WTC11 (cell line): ENCODE measurements around the gene NPY1R. TPM values are rescaled to one million over a fixed set of nuclear protein-coding genes. Genes with fewer than 3 reads are reported as not detected.

Experiments
- ATF1 ChIP-seq: sonication (generic); formaldehyde crosslinking; IDR thresholded peaks from 2 replicates; pipeline ENCODE4 v1.8.1; 2023; ENCODE audit warnings: mild to moderate bottlenecking, moderate library complexity, missing genetic modification reagents
- E2F5 ChIP-seq: sonication (generic); formaldehyde crosslinking; IDR thresholded peaks from 2 replicates; pipeline ENCODE4 v1.8.1; 2022; ENCODE audit warnings: mild to moderate bottlenecking, moderate library complexity, missing genetic modification reagents
- ETV6 ChIP-seq: sonication (generic); formaldehyde crosslinking; IDR thresholded peaks from 2 replicates; pipeline ENCODE4 v1.8.1; 2022; ENCODE audit warnings: mild to moderate bottlenecking, missing genetic modification reagents
- HMGXB4 ChIP-seq: sonication (generic); formaldehyde crosslinking; IDR thresholded peaks from 2 replicates; pipeline ENCODE4 v1.8.1; 2023; ENCODE audit warnings: mild to moderate bottlenecking, moderate library complexity, missing genetic modification reagents
- KAT7 ChIP-seq: sonication (generic); formaldehyde crosslinking; IDR thresholded peaks from 2 replicates; pipeline ENCODE4 v1.8.1; 2023; ENCODE audit warnings: missing genetic modification reagents, mild to moderate bottlenecking, borderline replicate concordance
- SP1 ChIP-seq: sonication (generic); formaldehyde crosslinking; conservative IDR thresholded peaks from 2 replicates; pipeline ENCODE4 v1.8.1; 2022; ENCODE audit warnings: missing genetic modification reagents
- TP53 ChIP-seq: sonication (generic); formaldehyde crosslinking; IDR thresholded peaks from 2 replicates; pipeline ENCODE4 v1.8.1; 2023; ENCODE audit warnings: mild to moderate bottlenecking, missing genetic modification reagents
- ZNF317 ChIP-seq: sonication (generic); formaldehyde crosslinking; IDR thresholded peaks from 2 replicates; pipeline ENCODE4 v1.8.1; 2023; ENCODE audit warnings: low read depth, mild to moderate bottlenecking, moderate library complexity, missing genetic modification reagents, borderline replicate concordance
- ZNF512 ChIP-seq: sonication (generic); formaldehyde crosslinking; IDR thresholded peaks from 2 replicates; pipeline ENCODE4 v1.8.1; 2022; ENCODE audit warnings: missing genetic modification reagents, borderline replicate concordance
- total RNA-seq: library from RNA; stranded (reverse); gene quantifications from 3 replicates; pipeline ENCODE4 v1.2.3, GENCODE V29; 2021
- TF ChIP-seq, protein P1 (sequence below): sonication (generic); formaldehyde crosslinking; IDR thresholded peaks from 2 replicates; pipeline ENCODE4 v1.8.0; 2023; ENCODE audit warnings: missing genetic modification reagents, mild to moderate bottlenecking, borderline replicate concordance
- TF ChIP-seq, protein P2 (sequence below): sonication (generic); formaldehyde crosslinking; IDR thresholded peaks from 2 replicates; pipeline ENCODE4 v1.8.0; 2022; ENCODE audit warnings: mild to moderate bottlenecking, missing genetic modification reagents
- TF ChIP-seq, protein P3 (sequence below): sonication (generic); formaldehyde crosslinking; conservative IDR thresholded peaks from 2 replicates; pipeline ENCODE4 v1.8.1; 2023; ENCODE audit warnings: mild to moderate bottlenecking, low read depth, missing genetic modification reagents, moderate library complexity
- TF ChIP-seq, protein P4 (sequence below): sonication (generic); formaldehyde crosslinking; IDR thresholded peaks from 2 replicates; pipeline ENCODE4 v1.8.1; 2023; ENCODE audit warnings: mild to moderate bottlenecking, missing genetic modification reagents, borderline replicate concordance
- TF ChIP-seq, protein P5 (sequence below): sonication (generic); formaldehyde crosslinking; IDR thresholded peaks from 2 replicates; pipeline ENCODE4 v1.8.0; 2022; ENCODE audit warnings: mild to moderate bottlenecking, missing genetic modification reagents
- TF ChIP-seq, protein P6 (sequence below): sonication (generic); formaldehyde crosslinking; IDR thresholded peaks from 2 replicates; pipeline ENCODE4 v1.8.1; 2023; ENCODE audit warnings: mild to moderate bottlenecking, missing genetic modification reagents, moderate library complexity
- TF ChIP-seq, protein P7 (sequence below): fragments of 250-450 bp; sonication (Bioruptor Pico); IDR thresholded peaks from 2 replicates; pipeline ENCODE4 v2.1.2; 2022; ENCODE audit warnings: mild to moderate bottlenecking, moderate library complexity

NPY1R gene
- total RNA-seq, 1 experiment from 2014 or later: 18.0 TPM

DNA sequence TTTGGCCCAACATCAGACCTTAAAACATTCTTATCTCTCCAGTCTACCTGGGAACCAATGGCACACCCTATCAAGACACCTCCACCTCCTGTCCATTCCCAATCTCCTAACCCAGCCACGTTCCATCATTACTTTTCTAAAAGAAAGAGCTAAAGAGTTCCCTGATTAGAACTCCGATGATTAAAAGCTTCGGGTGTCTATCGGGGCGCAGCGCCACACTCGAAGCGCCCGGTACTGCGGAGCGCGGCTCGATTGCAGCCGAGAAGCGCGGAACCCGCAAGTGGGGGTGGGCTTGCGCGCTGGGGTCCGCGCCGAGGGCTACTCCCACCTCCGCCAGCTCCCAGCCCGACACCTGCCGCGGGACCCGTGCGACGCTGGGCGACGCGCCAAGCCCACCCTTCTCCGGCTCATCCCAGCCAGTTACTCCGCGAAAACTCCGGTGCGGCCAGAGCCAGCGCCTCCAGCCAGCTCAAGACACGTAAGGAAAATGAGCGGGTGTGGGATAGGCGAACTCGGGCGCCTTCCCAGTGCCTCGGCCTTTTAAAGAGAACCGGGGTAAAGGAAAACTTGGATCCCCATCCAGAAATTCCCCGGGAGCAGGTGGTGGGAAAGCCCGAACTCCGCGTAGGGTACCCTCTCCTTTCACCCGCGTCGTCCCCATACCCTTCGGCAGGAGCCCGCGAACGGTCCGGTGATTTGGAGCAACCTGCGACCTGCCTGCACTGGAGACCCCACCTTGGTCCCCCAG lies 593 bp downstream of the NPY1R start (continued):
- TF ChIP-seq E2F5 (CRISPR knock-in tag) (no peak), ETV6 (CRISPR knock-in tag) (no peak), ZNF512 (CRISPR knock-in tag) (no peak), SP1 (peak; percentile 32), ZNF317 (CRISPR knock-in tag) (no peak), TP53 (CRISPR knock-in tag) (peak; percentile 61; the same call in 1 of the 2 replicates), HMGXB4 (CRISPR knock-in tag) (peak; percentile 86), KAT7 (CRISPR knock-in tag) (no peak), ATF1 (CRISPR knock-in tag) (no peak)
- TF ChIP-seq, protein P1, sequence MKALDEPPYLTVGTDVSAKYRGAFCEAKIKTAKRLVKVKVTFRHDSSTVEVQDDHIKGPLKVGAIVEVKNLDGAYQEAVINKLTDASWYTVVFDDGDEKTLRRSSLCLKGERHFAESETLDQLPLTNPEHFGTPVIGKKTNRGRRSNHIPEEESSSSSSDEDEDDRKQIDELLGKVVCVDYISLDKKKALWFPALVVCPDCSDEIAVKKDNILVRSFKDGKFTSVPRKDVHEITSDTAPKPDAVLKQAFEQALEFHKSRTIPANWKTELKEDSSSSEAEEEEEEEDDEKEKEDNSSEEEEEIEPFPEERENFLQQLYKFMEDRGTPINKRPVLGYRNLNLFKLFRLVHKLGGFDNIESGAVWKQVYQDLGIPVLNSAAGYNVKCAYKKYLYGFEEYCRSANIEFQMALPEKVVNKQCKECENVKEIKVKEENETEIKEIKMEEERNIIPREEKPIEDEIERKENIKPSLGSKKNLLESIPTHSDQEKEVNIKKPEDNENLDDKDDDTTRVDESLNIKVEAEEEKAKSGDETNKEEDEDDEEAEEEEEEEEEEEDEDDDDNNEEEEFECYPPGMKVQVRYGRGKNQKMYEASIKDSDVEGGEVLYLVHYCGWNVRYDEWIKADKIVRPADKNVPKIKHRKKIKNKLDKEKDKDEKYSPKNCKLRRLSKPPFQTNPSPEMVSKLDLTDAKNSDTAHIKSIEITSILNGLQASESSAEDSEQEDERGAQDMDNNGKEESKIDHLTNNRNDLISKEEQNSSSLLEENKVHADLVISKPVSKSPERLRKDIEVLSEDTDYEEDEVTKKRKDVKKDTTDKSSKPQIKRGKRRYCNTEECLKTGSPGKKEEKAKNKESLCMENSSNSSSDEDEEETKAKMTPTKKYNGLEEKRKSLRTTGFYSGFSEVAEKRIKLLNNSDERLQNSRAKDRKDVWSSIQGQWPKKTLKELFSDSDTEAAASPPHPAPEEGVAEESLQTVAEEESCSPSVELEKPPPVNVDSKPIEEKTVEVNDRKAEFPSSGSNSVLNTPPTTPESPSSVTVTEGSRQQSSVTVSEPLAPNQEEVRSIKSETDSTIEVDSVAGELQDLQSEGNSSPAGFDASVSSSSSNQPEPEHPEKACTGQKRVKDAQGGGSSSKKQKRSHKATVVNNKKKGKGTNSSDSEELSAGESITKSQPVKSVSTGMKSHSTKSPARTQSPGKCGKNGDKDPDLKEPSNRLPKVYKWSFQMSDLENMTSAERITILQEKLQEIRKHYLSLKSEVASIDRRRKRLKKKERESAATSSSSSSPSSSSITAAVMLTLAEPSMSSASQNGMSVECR (CRISPR knock-in tag): no peak
- TF ChIP-seq, protein P2, sequence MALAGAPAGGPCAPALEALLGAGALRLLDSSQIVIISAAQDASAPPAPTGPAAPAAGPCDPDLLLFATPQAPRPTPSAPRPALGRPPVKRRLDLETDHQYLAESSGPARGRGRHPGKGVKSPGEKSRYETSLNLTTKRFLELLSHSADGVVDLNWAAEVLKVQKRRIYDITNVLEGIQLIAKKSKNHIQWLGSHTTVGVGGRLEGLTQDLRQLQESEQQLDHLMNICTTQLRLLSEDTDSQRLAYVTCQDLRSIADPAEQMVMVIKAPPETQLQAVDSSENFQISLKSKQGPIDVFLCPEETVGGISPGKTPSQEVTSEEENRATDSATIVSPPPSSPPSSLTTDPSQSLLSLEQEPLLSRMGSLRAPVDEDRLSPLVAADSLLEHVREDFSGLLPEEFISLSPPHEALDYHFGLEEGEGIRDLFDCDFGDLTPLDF: no peak
- TF ChIP-seq, protein P3, sequence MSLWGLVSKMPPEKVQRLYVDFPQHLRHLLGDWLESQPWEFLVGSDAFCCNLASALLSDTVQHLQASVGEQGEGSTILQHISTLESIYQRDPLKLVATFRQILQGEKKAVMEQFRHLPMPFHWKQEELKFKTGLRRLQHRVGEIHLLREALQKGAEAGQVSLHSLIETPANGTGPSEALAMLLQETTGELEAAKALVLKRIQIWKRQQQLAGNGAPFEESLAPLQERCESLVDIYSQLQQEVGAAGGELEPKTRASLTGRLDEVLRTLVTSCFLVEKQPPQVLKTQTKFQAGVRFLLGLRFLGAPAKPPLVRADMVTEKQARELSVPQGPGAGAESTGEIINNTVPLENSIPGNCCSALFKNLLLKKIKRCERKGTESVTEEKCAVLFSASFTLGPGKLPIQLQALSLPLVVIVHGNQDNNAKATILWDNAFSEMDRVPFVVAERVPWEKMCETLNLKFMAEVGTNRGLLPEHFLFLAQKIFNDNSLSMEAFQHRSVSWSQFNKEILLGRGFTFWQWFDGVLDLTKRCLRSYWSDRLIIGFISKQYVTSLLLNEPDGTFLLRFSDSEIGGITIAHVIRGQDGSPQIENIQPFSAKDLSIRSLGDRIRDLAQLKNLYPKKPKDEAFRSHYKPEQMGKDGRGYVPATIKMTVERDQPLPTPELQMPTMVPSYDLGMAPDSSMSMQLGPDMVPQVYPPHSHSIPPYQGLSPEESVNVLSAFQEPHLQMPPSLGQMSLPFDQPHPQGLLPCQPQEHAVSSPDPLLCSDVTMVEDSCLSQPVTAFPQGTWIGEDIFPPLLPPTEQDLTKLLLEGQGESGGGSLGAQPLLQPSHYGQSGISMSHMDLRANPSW (CRISPR knock-in tag): no peak
- TF ChIP-seq, protein P4, sequence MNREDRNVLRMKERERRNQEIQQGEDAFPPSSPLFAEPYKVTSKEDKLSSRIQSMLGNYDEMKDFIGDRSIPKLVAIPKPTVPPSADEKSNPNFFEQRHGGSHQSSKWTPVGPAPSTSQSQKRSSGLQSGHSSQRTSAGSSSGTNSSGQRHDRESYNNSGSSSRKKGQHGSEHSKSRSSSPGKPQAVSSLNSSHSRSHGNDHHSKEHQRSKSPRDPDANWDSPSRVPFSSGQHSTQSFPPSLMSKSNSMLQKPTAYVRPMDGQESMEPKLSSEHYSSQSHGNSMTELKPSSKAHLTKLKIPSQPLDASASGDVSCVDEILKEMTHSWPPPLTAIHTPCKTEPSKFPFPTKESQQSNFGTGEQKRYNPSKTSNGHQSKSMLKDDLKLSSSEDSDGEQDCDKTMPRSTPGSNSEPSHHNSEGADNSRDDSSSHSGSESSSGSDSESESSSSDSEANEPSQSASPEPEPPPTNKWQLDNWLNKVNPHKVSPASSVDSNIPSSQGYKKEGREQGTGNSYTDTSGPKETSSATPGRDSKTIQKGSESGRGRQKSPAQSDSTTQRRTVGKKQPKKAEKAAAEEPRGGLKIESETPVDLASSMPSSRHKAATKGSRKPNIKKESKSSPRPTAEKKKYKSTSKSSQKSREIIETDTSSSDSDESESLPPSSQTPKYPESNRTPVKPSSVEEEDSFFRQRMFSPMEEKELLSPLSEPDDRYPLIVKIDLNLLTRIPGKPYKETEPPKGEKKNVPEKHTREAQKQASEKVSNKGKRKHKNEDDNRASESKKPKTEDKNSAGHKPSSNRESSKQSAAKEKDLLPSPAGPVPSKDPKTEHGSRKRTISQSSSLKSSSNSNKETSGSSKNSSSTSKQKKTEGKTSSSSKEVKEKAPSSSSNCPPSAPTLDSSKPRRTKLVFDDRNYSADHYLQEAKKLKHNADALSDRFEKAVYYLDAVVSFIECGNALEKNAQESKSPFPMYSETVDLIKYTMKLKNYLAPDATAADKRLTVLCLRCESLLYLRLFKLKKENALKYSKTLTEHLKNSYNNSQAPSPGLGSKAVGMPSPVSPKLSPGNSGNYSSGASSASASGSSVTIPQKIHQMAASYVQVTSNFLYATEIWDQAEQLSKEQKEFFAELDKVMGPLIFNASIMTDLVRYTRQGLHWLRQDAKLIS (CRISPR knock-in tag): no peak
- TF ChIP-seq, protein P5, sequence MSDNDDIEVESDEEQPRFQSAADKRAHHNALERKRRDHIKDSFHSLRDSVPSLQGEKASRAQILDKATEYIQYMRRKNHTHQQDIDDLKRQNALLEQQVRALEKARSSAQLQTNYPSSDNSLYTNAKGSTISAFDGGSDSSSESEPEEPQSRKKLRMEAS (CRISPR knock-in tag): peak; percentile 7; the same call in 1 of the 2 replicates
- TF ChIP-seq, protein P6, sequence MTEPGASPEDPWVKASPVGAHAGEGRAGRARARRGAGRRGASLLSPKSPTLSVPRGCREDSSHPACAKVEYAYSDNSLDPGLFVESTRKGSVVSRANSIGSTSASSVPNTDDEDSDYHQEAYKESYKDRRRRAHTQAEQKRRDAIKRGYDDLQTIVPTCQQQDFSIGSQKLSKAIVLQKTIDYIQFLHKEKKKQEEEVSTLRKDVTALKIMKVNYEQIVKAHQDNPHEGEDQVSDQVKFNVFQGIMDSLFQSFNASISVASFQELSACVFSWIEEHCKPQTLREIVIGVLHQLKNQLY (CRISPR knock-in tag): no peak
- TF ChIP-seq, protein P7, sequence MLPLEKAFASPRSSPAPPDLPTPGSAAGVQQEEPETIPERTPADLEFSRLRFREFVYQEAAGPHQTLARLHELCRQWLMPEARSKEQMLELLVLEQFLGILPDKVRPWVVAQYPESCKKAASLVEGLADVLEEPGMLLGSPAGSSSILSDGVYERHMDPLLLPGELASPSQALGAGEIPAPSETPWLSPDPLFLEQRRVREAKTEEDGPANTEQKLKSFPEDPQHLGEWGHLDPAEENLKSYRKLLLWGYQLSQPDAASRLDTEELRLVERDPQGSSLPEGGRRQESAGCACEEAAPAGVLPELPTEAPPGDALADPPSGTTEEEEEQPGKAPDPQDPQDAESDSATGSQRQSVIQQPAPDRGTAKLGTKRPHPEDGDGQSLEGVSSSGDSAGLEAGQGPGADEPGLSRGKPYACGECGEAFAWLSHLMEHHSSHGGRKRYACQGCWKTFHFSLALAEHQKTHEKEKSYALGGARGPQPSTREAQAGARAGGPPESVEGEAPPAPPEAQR (CRISPR knock-in tag): no peak
